ENCODE data around the gene TMEM191C.
"Not testable (repeated sequence)": the region's sequence is repeated elsewhere in the genome, so short reads cannot be mapped to it uniquely, and the experiment has no call there.

Gene TMEM191C

GRCh38 chr22:21467337-21468193 lies at the start of gene TMEM191C:
TMEM191C (plus strand) TSS chr22:21467387; CDS start chr22:21467460, 73 bp downstream.
- not testable (repeated sequence) for DNase-seq

GRCh38 chr22:21417853-21418252 lies 49.3 kb upstream of the TMEM191C start:
- not testable (repeated sequence) for DNase-seq

- DNase-seq, result not testable (repeated sequence)
Measured at GRCh38 chr22:21418974-21419638, 48.1 kb upstream of the TMEM191C start.

GRCh38 chr22:21420180-21420763 lies 46.9 kb upstream of the TMEM191C start:
- DNase-seq, result not testable (repeated sequence)

GRCh38 chr22:21424084-21424709 lies 43.0 kb upstream of the TMEM191C start:
- not testable (repeated sequence) for DNase-seq

- DNase-seq, result not testable (repeated sequence)
Measured at GRCh38 chr22:21434378-21435233, 32.6 kb upstream of the TMEM191C start.

- DNase-seq, result not testable (repeated sequence)
Measured at GRCh38 chr22:21435998-21436810, 31.0 kb upstream of the TMEM191C start.

- not testable (repeated sequence) for DNase-seq
Measured at GRCh38 chr22:21438013-21438412, 29.2 kb upstream of the TMEM191C start.

- DNase-seq, result not testable (repeated sequence)
Measured at GRCh38 chr22:21440018-21440636, 27.1 kb upstream of the TMEM191C start.

- DNase-seq, result not testable (repeated sequence)
Measured at GRCh38 chr22:21440676-21441075, 26.5 kb upstream of the TMEM191C start.

- not testable (repeated sequence) for DNase-seq
Measured at GRCh38 chr22:21441170-21441569, 26.0 kb upstream of the TMEM191C start.

GRCh38 chr22:21442123-21442522 lies 25.1 kb upstream of the TMEM191C start:
- not testable (repeated sequence) for DNase-seq

- not testable (repeated sequence) for DNase-seq
Measured at GRCh38 chr22:21442646-21443045, 24.5 kb upstream of the TMEM191C start.

- TF ChIP-seq GATA1 (IDR thresholded peaks at IDR 0.05; ENCODE audit: low read depth, low read length) (no peak), POLR2A (IDR thresholded peaks at IDR 0.05; ENCODE audit: low read length) (no peak)
- no peak for DNase-seq
Measured at GRCh38 chr22:21443057-21443734, 24.0 kb upstream of the TMEM191C start.
